ENCODE data around the gene TBL3. TPM values are rescaled to one million over a fixed set of nuclear protein-coding genes. Genes with fewer than 3 reads are reported as not detected.
"Not testable (repeated sequence)": the region's sequence is repeated elsewhere in the genome, so short reads cannot be mapped to it uniquely, and the experiment has no call there.

Gene TBL3
- total RNA-seq, 1 experiment from 2014 or later = 26.8 TPM

- Mint-ChIP-seq H3K4me3 (ENCODE audit: unreplicated experiment) (peak within 1 kb of the TSS; percentile 78), H3K27me3 (ENCODE audit: insufficient read depth, unreplicated experiment) (no peaks in the 10 kb centered on the region), H3K4me1 (ENCODE audit: insufficient read depth, unreplicated experiment) (peaks cover 23% of the 10 kb centered on the region), H3K27ac (ENCODE audit: low read depth, unreplicated experiment) (peak within 1 kb of the TSS; percentile 91), H3K9me3 (ENCODE audit: unreplicated experiment) (no peaks in the 10 kb centered on the region), H3K36me3 (ENCODE audit: insufficient read depth, unreplicated experiment) (peaks cover 44% of the 10 kb centered on the region)
- intact Hi-C loops (cut with micrococcal nuclease) = no loop called here
- ChIA-PET CTCF (interaction anchor here (0.6 to 1.4 kb wide), 4 partner anchors 44 to 280 kb away, joined by 3 to 4 read pairs (median 3); no protein-coding TSS in a partner anchor), POLR2A (interaction anchor here (0.6 to 8.9 kb wide), 14 partner anchors 10 to 770 kb away, joined by 3 to 72 read pairs (median 4); partner anchors contain the start of genes EME2, MRPS34, MSRB1 and NUBP2)
- peak; percentile 48 for TF ChIP-seq CTCF (IDR thresholded peaks at IDR 0.05; ENCODE audit: unreplicated experiment)
- DNase-seq (ENCODE audit: unreplicated experiment) = peak; percentile 89
- no TSS peak for BruUV-seq (replicated peaks)
Measured at GRCh38 chr16:1959269-1960039, 12.4 kb upstream of the TBL3 start, which contains the start of gene NDUFB10. TSS of gene NDUFB10 (plus strand) at chr16:1959538. CDS start at chr16:1959625, 87 bp downstream.

GRCh38 chr16:1960665-1961630, 10.9 kb upstream of the TBL3 start:
- peaks cover 59% of the 10 kb centered on the region for H3K36me3 Mint-ChIP-seq (ENCODE audit: insufficient read depth, unreplicated experiment)
- TF ChIP-seq CTCF (IDR thresholded peaks at IDR 0.05; ENCODE audit: unreplicated experiment) = no peak
- H3K27me3 Mint-ChIP-seq (ENCODE audit: insufficient read depth, unreplicated experiment) = no peaks in the 10 kb centered on the region
- DNase-seq (ENCODE audit: unreplicated experiment) = peak; percentile 68
- no TSS peak for BruUV-seq (replicated peaks)
- H3K4me3 Mint-ChIP-seq (ENCODE audit: unreplicated experiment) = peak overlapping the region; percentile 78
- no peaks in the 10 kb centered on the region for H3K9me3 Mint-ChIP-seq (ENCODE audit: unreplicated experiment)
- intact Hi-C loops (cut with micrococcal nuclease) = no loop called here
- H3K27ac Mint-ChIP-seq (ENCODE audit: low read depth, unreplicated experiment) = peak overlapping the region; percentile 91
- ChIA-PET CTCF (interaction anchor here (1.3 kb wide), 1 partner anchor 97 kb away, joined by 3 read pairs; no protein-coding TSS in a partner anchor), POLR2A (interaction anchor here (1.4 to 8.9 kb wide), 11 partner anchors 8 to 194 kb away, joined by 4 to 72 read pairs (median 8); partner anchors contain the start of genes EME2, GFER, MRPS34 and MSRB1)
- peaks cover 23% of the 10 kb centered on the region for H3K4me1 Mint-ChIP-seq (ENCODE audit: insufficient read depth, unreplicated experiment)

GRCh38 chr16:1961651-1962067, 10.2 kb upstream of the TBL3 start:
- no peaks in the 10 kb centered on the region for H3K27me3 Mint-ChIP-seq (ENCODE audit: insufficient read depth, unreplicated experiment)
- no peaks in the 10 kb centered on the region for H3K9me3 Mint-ChIP-seq (ENCODE audit: unreplicated experiment)
- CTCF ChIA-PET = interaction anchor here (0.8 to 1.3 kb wide), 2 partner anchors 98 to 101 kb away, joined by 3 read pairs; no protein-coding TSS in a partner anchor
- no peak for DNase-seq (ENCODE audit: unreplicated experiment)
- peaks cover 60% of the 10 kb centered on the region for H3K36me3 Mint-ChIP-seq (ENCODE audit: insufficient read depth, unreplicated experiment)
- intact Hi-C loops (cut with micrococcal nuclease) = no loop called here
- peaks cover 23% of the 10 kb centered on the region for H3K4me1 Mint-ChIP-seq (ENCODE audit: insufficient read depth, unreplicated experiment)
- POLR2A ChIA-PET = interaction anchor here (1.1 to 8.9 kb wide), 8 partner anchors 9 to 179 kb away, joined by 3 to 72 read pairs (median 9); partner anchors contain the start of genes GFER, MSRB1, NOXO1 and NTHL1
- H3K4me3 Mint-ChIP-seq (ENCODE audit: unreplicated experiment) = peak overlapping the region; percentile 78
- TF ChIP-seq CTCF (IDR thresholded peaks at IDR 0.05; ENCODE audit: unreplicated experiment) = no peak
- H3K27ac Mint-ChIP-seq (ENCODE audit: low read depth, unreplicated experiment) = no peak overlapping the region
- TSS peak; percentile 14 for BruUV-seq (replicated peaks)

GRCh38 chr16:1962161-1963153, 9.4 kb upstream of the TBL3 start:
- TSS peak; percentile 72 for BruUV-seq (replicated peaks)
- H3K27me3 Mint-ChIP-seq (ENCODE audit: insufficient read depth, unreplicated experiment) = not testable (repeated sequence)

More at GRCh38 chr16:1962161-1963153, 9.4 kb upstream of the TBL3 start:
- Mint-ChIP-seq H3K27ac (ENCODE audit: low read depth, unreplicated experiment) (peak overlapping the region; percentile 95), H3K36me3 (ENCODE audit: insufficient read depth, unreplicated experiment) (peaks cover 60% of the 10 kb centered on the region), H3K4me3 (ENCODE audit: unreplicated experiment) (peak overlapping the region; percentile 78), H3K4me1 (ENCODE audit: insufficient read depth, unreplicated experiment) (peaks cover 23% of the 10 kb centered on the region)
- DNase-seq (ENCODE audit: unreplicated experiment); H3K9me3 Mint-ChIP-seq (ENCODE audit: unreplicated experiment); intact Hi-C loops (cut with micrococcal nuclease): not testable (repeated sequence)
- ChIA-PET POLR2A (interaction anchor here (0.7 to 8.9 kb wide), 12 partner anchors 9 to 1435 kb away, joined by 3 to 72 read pairs (median 10); partner anchors contain the start of genes CAPN15, NOXO1, NTHL1 and NUBP2), CTCF (interaction anchor here (0.7 to 1.3 kb wide), 3 partner anchors 78 to 102 kb away, joined by 3 to 4 read pairs (median 3); no protein-coding TSS in a partner anchor)

All from MCF 10A (cell line).